Fibroblast of mammary gland (primary cell): ENCODE results near the gene ZNF595.

Experiments used
- DNase-seq: peaks from one replicate; pipeline ENCODE4 v3.0.0-alpha.2; 2010; ENCODE audit warnings: low read depth
- H3K4me3 ChIP-seq: 2 replicates; pipeline ENCODE4 v1.5.1; 2011; ENCODE audit warnings: low read depth, mild to moderate bottlenecking, low read length, moderate library complexity; ENCODE audit not compliant: control insufficient read depth
- TF ChIP-seq, protein P1 (sequence below): conservative IDR thresholded peaks from 2 replicates; pipeline ENCODE4 v1.5.1; 2011; ENCODE audit warnings: low read depth, low read length, inconsistent platforms; ENCODE audit not compliant: control insufficient read depth, insufficient read depth

ZNF595 gene

DNA sequence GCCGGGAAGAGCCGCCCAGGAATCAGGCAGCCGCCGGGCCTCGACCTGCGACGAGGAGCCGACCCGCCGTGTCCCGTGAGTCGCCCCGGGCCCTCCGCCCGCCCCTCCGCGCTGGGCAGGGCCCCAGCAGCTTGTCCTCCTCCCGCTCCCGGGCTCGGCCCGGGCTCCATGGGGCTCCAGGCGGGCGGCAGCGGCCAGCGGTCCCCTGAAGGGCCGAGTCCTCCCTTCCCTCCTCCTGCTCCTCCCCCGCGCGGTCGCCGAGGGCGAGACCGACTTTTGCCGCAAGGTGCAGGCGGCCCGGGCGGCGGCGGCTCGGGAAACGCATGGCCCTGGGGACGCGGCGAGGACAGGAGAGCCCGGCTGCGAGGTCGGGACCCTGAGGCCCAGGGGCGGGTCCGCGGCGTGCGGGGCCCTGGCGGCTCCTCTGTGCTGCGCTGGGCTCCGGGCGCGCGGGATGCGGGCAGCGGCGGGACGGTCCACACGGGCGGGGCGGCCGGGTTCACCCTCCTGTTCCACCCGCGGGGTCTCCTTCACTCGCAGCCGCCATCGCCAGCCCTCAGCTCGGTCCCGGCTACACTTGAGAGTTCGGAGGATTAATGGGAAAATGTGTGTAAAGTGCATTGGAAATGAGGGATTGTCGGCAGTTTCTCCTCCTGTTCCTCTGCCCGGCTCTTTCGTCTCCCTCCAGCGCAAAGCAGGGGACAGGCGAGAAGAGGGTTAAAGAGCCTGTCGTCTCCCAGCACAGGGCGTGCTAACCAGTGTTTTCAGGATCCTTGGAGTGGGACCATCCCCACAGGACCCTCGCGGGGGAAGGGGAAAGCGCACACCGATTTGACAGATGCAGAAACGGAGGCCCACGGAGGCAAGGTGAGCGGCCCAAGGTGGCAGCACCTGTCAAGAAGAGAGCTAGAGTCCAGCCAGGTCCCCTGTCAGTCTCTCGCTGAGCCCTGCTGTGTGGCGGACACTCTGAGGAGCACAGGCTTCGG, 54.6 kb downstream of the ZNF595 start:
- DNase-seq = no peak
- TF ChIP-seq, protein P1, sequence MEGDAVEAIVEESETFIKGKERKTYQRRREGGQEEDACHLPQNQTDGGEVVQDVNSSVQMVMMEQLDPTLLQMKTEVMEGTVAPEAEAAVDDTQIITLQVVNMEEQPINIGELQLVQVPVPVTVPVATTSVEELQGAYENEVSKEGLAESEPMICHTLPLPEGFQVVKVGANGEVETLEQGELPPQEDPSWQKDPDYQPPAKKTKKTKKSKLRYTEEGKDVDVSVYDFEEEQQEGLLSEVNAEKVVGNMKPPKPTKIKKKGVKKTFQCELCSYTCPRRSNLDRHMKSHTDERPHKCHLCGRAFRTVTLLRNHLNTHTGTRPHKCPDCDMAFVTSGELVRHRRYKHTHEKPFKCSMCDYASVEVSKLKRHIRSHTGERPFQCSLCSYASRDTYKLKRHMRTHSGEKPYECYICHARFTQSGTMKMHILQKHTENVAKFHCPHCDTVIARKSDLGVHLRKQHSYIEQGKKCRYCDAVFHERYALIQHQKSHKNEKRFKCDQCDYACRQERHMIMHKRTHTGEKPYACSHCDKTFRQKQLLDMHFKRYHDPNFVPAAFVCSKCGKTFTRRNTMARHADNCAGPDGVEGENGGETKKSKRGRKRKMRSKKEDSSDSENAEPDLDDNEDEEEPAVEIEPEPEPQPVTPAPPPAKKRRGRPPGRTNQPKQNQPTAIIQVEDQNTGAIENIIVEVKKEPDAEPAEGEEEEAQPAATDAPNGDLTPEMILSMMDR = no peak
- no peak overlapping the region for H3K4me3 ChIP-seq

DNA sequence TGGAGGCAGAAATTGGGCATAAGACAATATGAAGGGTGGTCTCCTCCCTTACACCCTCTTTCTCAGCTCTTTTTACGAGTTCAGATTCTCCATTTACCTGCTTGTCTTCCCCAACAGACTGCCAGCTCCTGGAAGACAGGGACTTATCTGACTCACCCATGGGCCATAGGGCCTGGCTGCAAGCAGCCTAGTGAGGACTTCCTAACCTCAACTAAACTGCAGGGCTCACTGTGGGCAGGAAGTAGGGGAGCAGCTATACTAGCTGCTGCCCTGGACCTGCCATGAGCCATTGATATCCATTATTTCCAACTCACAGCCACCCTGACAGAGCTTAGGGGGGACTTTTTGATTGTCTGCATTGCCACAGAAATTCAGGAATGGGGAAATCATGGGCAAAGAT, 59.6 kb downstream of the ZNF595 start:
- no peak for DNase-seq
- no peak overlapping the region for H3K4me3 ChIP-seq
- TF ChIP-seq, protein P1 = no peak

DNA sequence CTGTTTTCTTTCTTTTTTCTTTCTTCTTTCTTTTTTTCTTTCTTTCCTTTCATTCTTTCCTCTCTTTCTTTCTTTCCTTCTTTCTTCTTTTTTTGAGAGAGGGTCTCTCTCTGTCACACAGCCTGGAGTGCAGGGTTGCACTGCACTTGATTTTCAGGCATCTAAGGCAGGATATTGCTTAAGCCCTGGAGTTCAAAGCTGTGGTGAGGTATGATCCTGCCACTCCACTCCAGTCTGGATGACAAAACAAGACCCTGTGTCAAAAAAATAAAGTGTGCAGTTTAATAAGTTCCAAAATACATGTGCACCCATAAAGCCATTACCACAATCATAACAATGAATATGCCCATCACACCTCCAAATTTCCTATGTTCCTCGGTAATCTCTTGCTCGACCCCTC, 60.6 kb downstream of the ZNF595 start:
- TF ChIP-seq, protein P1 = no peak
- DNase-seq = no peak
- no peak overlapping the region for H3K4me3 ChIP-seq

DNA sequence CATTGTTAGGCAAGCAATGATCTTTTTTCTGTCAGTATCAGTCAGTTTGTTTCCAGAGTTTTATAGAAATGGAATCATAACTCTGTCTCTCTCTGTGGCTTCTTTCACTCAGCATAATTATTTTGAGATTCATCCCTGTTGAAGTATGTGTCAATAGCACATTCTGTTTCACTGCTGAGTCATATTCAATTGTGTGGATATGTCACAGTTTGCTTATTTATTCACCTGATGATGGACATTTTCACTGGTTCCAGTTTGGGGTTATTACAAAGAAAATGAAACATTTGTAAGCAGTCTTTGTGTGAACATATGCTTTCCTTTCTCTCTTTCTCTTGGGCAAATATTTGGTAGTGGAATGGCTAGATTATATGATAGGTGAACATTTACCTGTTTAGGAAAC, 61.0 kb downstream of the ZNF595 start:
- DNase-seq = no peak

DNA sequence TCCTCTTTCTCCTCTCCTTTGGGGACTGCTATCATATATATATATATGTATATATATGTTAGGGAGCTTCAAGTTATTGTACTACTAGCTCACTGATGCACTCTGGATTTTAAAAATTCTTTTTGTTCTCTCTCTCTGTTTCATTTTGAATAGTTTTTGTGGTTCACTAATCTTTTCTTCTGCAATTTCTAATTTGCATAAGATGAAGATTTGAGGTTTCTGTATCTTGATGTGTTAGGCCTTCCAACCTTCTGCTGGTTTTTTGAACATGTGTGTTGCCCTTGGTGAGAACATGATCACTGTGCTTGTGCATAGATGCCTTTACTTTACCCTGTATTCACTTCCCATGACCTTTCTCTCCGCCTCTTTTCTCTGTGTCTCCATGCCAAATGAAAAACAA, 63.4 kb downstream of the ZNF595 start:
- no peak overlapping the region for H3K4me3 ChIP-seq
- DNase-seq = no peak
- TF ChIP-seq, protein P1 = no peak

More for the DNA sequence above, 61.0 kb downstream of the ZNF595 start:
- H3K4me3 ChIP-seq = no peak overlapping the region
- TF ChIP-seq, protein P1 = no peak

DNA sequence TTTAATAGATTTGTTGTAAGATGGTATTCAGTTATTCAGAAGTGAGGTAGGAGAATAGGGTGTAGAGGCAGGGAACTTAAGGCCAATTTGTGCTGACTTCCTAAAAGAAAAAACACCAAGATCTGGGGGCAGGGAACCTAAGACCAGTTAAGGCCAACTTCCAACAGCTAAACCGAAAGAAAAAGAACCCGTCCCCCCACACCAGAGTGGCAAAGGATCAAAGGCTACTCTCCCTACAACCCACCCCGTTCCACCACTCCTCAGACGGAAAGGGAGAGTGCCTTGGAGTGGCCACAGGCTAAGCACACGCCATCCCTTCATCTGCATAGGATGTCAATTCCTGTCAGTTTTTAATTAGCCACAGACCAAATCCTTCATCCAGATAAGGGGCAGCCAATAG, 67.5 kb downstream of the ZNF595 start:
- DNase-seq = no peak
- TF ChIP-seq, protein P1 = no peak
- no peak overlapping the region for H3K4me3 ChIP-seq
